ENCODE measurements around the gene ATF4. TPM values are rescaled to one million over a fixed set of nuclear protein-coding genes. Genes with fewer than 3 reads are reported as not detected.

Gene ATF4
- total RNA-seq, 4 donors from 2014 or later = 258 to 714 (median 610) TPM

- no peak for TF ChIP-seq CTCF (IDR thresholded peaks at IDR 0.05)
- ATAC-seq (ENCODE audit: low FRiP score) (no peak), DNase-seq (ENCODE audit: low spot score) (no peak)
These were observed 25.8 kb upstream of the ATF4 start for GRCh38 chr22:39494471-39495120.

- DNase-seq (ENCODE audit: low spot score) (no peak), ATAC-seq (ENCODE audit: low FRiP score) (peak; percentile 47)
These were observed 24.1 kb upstream of the ATF4 start for GRCh38 chr22:39496131-39496838.

GRCh38 chr22:39497429-39497828 lies 22.9 kb upstream of the ATF4 start:
- TF ChIP-seq CTCF (IDR thresholded peaks at IDR 0.05) = no peak
- DNase-seq (ENCODE audit: low spot score) (no peak), ATAC-seq (ENCODE audit: low FRiP score) (no peak)

More at GRCh38 chr22:39496131-39496838, 24.1 kb upstream of the ATF4 start:
- no peak for TF ChIP-seq CTCF (IDR thresholded peaks at IDR 0.05)

- DNase-seq (ENCODE audit: low spot score) = no peak
- ATAC-seq (ENCODE audit: low FRiP score) = no peak
- no peak for TF ChIP-seq CTCF (IDR thresholded peaks at IDR 0.05)
These were observed 22.0 kb upstream of the ATF4 start for GRCh38 chr22:39498368-39498767.

- DNase-seq (ENCODE audit: low spot score) = no peak
- no peak for TF ChIP-seq CTCF (IDR thresholded peaks at IDR 0.05)
- no peak for ATAC-seq (ENCODE audit: low FRiP score)
These were observed 21.6 kb upstream of the ATF4 start for GRCh38 chr22:39498802-39499201.

- no peak for ATAC-seq (ENCODE audit: low FRiP score)
- no peak for DNase-seq (ENCODE audit: low spot score)
- no peak for TF ChIP-seq CTCF (IDR thresholded peaks at IDR 0.05)
These were observed 20.3 kb upstream of the ATF4 start for GRCh38 chr22:39500101-39500500.

GRCh38 chr22:39501644-39502108 lies 18.7 kb upstream of the ATF4 start:
- DNase-seq (ENCODE audit: low spot score) (no peak), ATAC-seq (ENCODE audit: low FRiP score) (no peak)
- TF ChIP-seq CTCF (IDR thresholded peaks at IDR 0.05) = no peak
